Thyroid gland (tissue), 4 donors: Measurements from ENCODE around the gene PMF1. TPM values are rescaled to one million over a fixed set of nuclear protein-coding genes. Genes with fewer than 3 reads are reported as not detected.
A peak's percentile ranks its signal among the peaks of the same experiment; 100 is the strongest.
"Not testable (repeated sequence)": the region's sequence is repeated elsewhere in the genome, so short reads cannot be mapped to it uniquely, and the experiment has no call there.

ENCODE experiments used
- DNase-seq, 2 donors: peaks; one replicate each; pipeline ENCODE4 v3.0.0-alpha.2; 2019
- H3K27ac ChIP-seq, 3 donors: fragments of 200-600 bp; sonication (generic); 1 replicate in 2 of 3; 2 replicates in 1 of 3; pipeline ENCODE4 v1.5.1; 2016 to 2019; ENCODE audit warnings: mild to moderate bottlenecking in 1 of 3, moderate library complexity in 1 of 3
- H3K27me3 ChIP-seq: fragments of 200-600 bp; sonication (generic); one replicate; pipeline ENCODE4 v1.5.1; 2019
- H3K36me3 ChIP-seq, 2 donors: fragments of 200-600 bp; sonication (generic); one replicate each; pipeline ENCODE4 v1.5.1; 2016 to 2019
- H3K4me1 ChIP-seq, 2 donors: fragments of 200-600 bp; sonication (generic); one replicate each; pipeline ENCODE4 v1.5.1; 2017 to 2019
- H3K4me3 ChIP-seq, 3 donors: fragments of 200-600 bp; sonication (generic); replicated peaks in 1 of 3; 1 replicate in 2 of 3; 2 replicates in 1 of 3; pipeline ENCODE4 v1.5.1; 2016; ENCODE audit warnings: mild to moderate bottlenecking in 1 of 3
- H3K9me3 ChIP-seq: fragments of 200-600 bp; sonication (generic); one replicate; pipeline ENCODE4 v1.5.1; 2017
- POLR2A ChIP-seq, 2 donors: fragments of 450-650 bp; IDR thresholded peaks; one replicate each; pipeline ENCODE4 v1.6.1; 2017; ENCODE audit warnings: antibody characterized with exemption in 2 of 2, mild to moderate bottlenecking in 2 of 2, moderate library complexity in 1 of 2
- WGBS, 2 donors: methylation state at CpG; one replicate each; pipeline ENCODE4 v1.1.5; 2017; 5-methylcytosine and 5-hydroxymethylcytosine counted together
- intact Hi-C: fragments of 100-400 bp; cut with DNase I; formaldehyde crosslinking; loops from one replicate; pipeline ENCODE4 v1.15.1; 2023
- total RNA-seq, 4 donors: library from RNA; depleted of rRNA; stranded (reverse); fragments of >200 nt; gene quantifications; one replicate each; pipeline ENCODE4 v1.2.3, GENCODE V29; 2016
- TF ChIP-seq, protein P1 (sequence below), 6 experiments: fragments of 200-600 bp in 3 of 6; fragments of 450-650 bp in 3 of 6; sonication (generic) in 3 of 6; IDR thresholded peaks; one replicate each; pipeline ENCODE4 v1.5.1; 2016 to 2019; ENCODE audit warnings: antibody characterized with exemption in 6 of 6, mild to moderate bottlenecking in 2 of 6, inconsistent platforms in 1 of 6, moderate library complexity in 1 of 6

PMF1 gene
- total RNA-seq, 4 donors from 2014 or later = 73.6 to 121 (median 107) TPM

DNA sequence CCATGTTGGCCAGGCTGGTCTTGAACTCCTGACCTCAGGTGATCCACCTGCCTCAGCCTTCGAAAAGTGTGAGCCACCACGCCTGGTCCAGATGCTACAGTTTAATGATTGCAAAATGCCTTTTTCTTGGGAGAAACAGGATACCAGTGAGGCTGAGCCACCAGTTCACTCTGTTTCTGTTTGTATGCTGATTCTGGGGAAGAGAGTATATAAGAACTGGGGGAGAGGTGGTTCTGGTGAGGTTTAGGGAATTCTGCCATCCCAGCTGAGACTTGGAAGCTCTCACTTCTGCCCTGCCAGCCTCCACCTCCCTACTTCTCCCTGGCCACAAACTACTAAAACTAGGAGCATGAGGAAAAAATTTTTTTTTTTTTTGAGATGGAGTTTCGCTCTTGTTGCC is 8.1 kb upstream of the PMF1 start:
- 90 to 93% methylated on average over 3 of the region's 3 CpGs for WGBS, 2 donors
- Histone ChIP-seq H3K4me3 (no peak overlapping the region), H3K4me1 (peaks cover 0 to 4% of the 10 kb centered on the region in 2 donors), H3K27ac (no peak overlapping the region), H3K27me3 (no peaks in the 10 kb centered on the region), H3K36me3 (peaks cover 14 to 19% of the 10 kb centered on the region in 2 donors), H3K9me3 (no peaks in the 10 kb centered on the region)
- no peak for TF ChIP-seq POLR2A (IDR thresholded peaks at IDR 0.05)
- TF ChIP-seq, protein P1, sequence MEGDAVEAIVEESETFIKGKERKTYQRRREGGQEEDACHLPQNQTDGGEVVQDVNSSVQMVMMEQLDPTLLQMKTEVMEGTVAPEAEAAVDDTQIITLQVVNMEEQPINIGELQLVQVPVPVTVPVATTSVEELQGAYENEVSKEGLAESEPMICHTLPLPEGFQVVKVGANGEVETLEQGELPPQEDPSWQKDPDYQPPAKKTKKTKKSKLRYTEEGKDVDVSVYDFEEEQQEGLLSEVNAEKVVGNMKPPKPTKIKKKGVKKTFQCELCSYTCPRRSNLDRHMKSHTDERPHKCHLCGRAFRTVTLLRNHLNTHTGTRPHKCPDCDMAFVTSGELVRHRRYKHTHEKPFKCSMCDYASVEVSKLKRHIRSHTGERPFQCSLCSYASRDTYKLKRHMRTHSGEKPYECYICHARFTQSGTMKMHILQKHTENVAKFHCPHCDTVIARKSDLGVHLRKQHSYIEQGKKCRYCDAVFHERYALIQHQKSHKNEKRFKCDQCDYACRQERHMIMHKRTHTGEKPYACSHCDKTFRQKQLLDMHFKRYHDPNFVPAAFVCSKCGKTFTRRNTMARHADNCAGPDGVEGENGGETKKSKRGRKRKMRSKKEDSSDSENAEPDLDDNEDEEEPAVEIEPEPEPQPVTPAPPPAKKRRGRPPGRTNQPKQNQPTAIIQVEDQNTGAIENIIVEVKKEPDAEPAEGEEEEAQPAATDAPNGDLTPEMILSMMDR (IDR thresholded peaks at IDR 0.05) = no peak
- no peak for DNase-seq
- intact Hi-C loops = no loop called here

DNA sequence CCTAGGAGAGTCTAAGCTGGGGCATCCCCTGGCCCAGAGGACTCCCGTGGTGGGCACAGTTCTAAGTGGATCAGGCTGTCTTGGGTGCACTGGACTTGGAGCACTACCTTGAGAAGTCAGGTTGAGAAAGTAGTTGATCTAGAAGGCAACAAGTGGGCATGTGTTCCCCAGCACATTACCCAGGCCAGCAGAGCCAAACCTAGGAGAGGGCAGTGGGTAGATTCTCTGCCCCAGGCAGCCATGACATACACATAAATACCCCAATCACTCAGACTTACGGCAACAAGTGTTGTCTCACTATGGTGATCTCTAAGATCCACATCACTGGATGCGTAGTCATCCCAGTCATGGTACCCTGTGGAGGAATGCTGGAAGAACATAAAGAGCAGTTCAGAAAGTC is 1.6 kb upstream of the PMF1 start:
- WGBS, 2 donors = 94 to 96% methylated on average over 3 of the region's 3 CpGs
- DNase-seq = no peak
- H3K27me3 ChIP-seq = no peaks in the 10 kb centered on the region
- H3K4me1 ChIP-seq = peaks cover 11 to 15% of the 10 kb centered on the region in 2 donors
- H3K9me3 ChIP-seq = no peaks in the 10 kb centered on the region
- no peak overlapping the region for H3K4me3 ChIP-seq
- H3K36me3 ChIP-seq = peaks cover 11 to 13% of the 10 kb centered on the region in 2 donors
- intact Hi-C loops = no loop called here
- H3K27ac ChIP-seq = no peak overlapping the region
- TF ChIP-seq POLR2A (IDR thresholded peaks at IDR 0.05) = no peak
- TF ChIP-seq, protein P1 (IDR thresholded peaks at IDR 0.05) = no peak

DNA sequence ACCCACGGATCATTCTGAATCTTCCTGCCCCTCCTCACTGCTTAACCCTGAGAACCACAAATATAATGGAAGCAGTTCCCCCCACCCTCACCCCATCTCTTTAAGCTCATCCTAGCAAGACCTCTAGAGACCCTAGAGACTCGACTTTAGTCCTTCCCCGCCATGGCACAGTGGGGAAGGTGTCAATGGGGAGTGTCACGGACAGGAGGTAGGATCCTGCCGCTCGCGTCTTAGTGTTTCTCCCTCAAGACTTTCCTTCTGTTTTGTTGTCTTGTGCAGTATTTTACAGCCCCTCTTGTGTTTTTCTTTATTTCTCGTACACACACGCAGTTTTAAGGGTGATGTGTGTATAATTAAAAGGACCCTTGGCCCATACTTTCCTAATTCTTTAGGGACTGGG is 677 bp upstream of the PMF1 start:
- intact Hi-C loops = no loop called here
- 80 to 83% methylated on average over 9 of the region's 9 CpGs for WGBS, 2 donors
- TF ChIP-seq, protein P1 (IDR thresholded peaks at IDR 0.05) = no peak
- TF ChIP-seq POLR2A (IDR thresholded peaks at IDR 0.05) = no peak

DNA sequence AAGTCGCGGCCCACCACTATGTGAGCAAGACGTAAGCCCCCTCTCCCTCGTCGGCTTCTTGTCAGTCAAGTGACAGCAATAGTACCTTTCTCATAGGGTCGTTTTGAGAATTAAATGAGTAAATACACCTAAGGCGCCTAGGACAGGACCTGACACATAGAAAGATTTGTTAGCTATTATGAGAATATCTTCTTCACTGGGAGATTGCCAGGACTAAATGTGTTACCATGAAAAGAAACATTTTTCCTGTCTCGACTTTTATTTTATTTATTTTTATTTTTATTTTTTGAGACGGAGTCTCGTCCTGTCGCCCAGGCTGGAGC is 798 bp downstream of the PMF1 start:
- 23 to 24% methylated on average over 11 of the region's 11 CpGs for WGBS, 2 donors
- intact Hi-C loops = no loop called here
- no peaks in the 10 kb centered on the region for H3K27me3 ChIP-seq
- TF ChIP-seq, protein P1 (IDR thresholded peaks at IDR 0.05) = no peak
- TF ChIP-seq POLR2A (IDR thresholded peaks at IDR 0.05) = no peak
- peaks cover 11 to 29% of the 10 kb centered on the region in 2 donors for H3K4me1 ChIP-seq
- no peaks in the 10 kb centered on the region for H3K9me3 ChIP-seq
- peak overlapping the region; percentile 89 to 92 (median 91) for H3K27ac ChIP-seq
- peaks cover 5 to 6% of the 10 kb centered on the region in 2 donors for H3K36me3 ChIP-seq
- peak overlapping the region; percentile 7 to 91 (median 45) for H3K4me3 ChIP-seq
- DNase-seq = no peak

More for the DNA sequence above, 677 bp upstream of the PMF1 start:
- H3K36me3 ChIP-seq = peaks cover 11 to 13% of the 10 kb centered on the region in 2 donors
- no peak for DNase-seq
- no peaks in the 10 kb centered on the region for H3K9me3 ChIP-seq
- peak overlapping the region; percentile 89 to 92 (median 91) for H3K27ac ChIP-seq
- H3K4me3 ChIP-seq = peak overlapping the region in 1 of 3 donors; percentile 45
- no peaks in the 10 kb centered on the region for H3K27me3 ChIP-seq
- H3K4me1 ChIP-seq = peaks cover 11 to 16% of the 10 kb centered on the region in 2 donors

DNA sequence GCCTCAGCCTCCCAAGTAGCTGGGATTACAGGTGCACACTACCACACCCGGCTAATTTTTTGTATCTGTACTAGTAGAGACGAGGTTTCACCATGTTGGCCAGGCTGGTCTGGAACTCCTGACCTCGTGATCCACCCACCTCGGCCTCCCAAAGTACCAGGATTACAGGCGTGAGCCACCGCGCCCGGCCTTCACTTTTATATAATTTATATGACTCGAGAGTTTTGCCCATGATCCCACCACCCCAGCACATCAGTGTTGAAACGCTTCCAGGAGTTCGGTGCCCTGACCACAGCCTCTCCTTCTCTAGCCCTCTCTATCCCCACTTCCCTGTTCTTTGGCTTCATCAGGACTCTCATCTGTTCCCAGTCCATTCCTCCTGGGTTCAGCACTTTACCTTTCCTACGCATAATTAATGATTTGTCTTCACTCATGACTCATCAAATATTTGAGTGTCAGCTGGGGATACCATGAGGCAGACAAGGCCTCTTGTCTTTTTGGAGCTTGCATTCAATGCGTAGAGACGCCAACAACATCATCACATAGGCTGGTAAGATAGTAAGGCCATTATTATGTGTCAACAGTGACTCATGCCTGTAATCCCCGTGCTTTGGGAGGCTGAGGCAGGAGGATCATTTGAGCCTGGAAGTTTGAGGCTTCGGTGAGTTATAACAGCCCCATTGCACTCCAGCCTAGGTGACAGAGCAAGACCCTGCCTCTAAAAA is 1.4 kb downstream of the PMF1 start:
- Histone ChIP-seq H3K27ac (peak overlapping the region in 2 of 3 donors; percentile 89 to 91), H3K27me3 (no peaks in the 10 kb centered on the region), H3K9me3 (no peaks in the 10 kb centered on the region), H3K4me1 (peaks cover 11 to 29% of the 10 kb centered on the region in 2 donors), H3K4me3 (peak overlapping the region in 1 of 3 donors; percentile 45), H3K36me3 (peaks cover 5 to 6% of the 10 kb centered on the region in 2 donors)
- TF ChIP-seq POLR2A (IDR thresholded peaks at IDR 0.05) = no peak
- TF ChIP-seq, protein P1 (IDR thresholded peaks at IDR 0.05) = no peak
- DNase-seq = no peak
- WGBS, 2 donors = 86 to 88% methylated on average over 16 of the region's 16 CpGs
- intact Hi-C loops = no loop called here

DNA sequence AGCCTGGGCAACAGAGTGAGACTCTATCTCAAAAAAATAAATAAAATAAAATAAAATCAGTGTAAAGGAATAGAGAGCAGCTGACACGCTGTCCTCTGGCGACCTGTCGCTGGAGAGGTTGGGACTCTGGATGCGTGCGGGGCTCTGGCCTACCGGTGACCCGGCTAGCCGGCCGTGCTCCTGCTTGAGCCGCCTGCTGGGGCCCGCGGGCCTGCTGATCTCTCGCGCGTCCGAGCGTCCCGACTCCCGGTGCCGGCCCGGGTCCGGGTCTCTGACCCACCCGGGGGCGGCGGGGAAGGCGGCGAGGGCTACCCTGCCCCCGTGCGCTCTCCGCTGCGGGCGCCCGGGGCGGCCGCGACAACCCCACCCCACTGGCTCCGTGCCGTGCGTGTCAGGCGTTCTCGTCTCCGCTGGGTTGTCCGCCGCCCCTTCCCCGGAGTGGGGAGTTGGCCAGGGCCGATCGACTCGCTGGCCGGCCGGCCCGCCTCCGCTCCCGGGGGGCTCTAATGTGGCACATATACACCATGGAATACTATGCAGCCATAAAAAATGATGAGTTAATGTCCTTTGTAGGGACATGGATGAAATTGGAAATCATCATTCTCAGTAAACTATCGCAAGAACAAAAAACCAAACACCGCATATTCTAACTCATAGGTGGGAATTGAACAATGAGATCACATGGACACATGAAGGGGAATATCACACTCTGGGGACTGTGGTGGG is 3.7 kb downstream of the PMF1 start:
- intact Hi-C loops, H3K4me3 ChIP-seq, H3K27ac ChIP-seq, H3K9me3 ChIP-seq, DNase-seq, H3K27me3 ChIP-seq: not testable (repeated sequence)
- WGBS, 2 donors = 98% methylated on average over 50 to 52 of the region's 55 CpGs
- Histone ChIP-seq H3K4me1 (peaks cover 11 to 29% of the 10 kb centered on the region in 2 donors), H3K36me3 (peaks cover 8 to 11% of the 10 kb centered on the region in 2 donors)
